Liver (tissue), 3 donors: ENCODE results near the gene RNASE8.

Experiments used
- CTCF ChIP-seq: fragments of 150-350 bp; IDR thresholded peaks from 2 replicates; pipeline ENCODE4 v1.5.1; 2017; ENCODE audit warnings: improper control_type of control experiment, low read depth, low read length; ENCODE audit not compliant: missing input control
- GABPA ChIP-seq, 2 donors: IDR thresholded peaks in 1 of 2; conservative IDR thresholded peaks in 1 of 2; 2 replicates each; pipeline ENCODE4 v1.6.1; 2016; ENCODE audit warnings: antibody characterized with exemption in 2 of 2, mild to moderate bottlenecking in 1 of 2, moderate library complexity in 1 of 2
- HNF4A ChIP-seq, 2 donors: conservative IDR thresholded peaks; 2 replicates each; pipeline ENCODE4 v1.6.1; 2016; ENCODE audit warnings: antibody characterized with exemption in 2 of 2, mild to moderate bottlenecking in 2 of 2
- JUND ChIP-seq, 2 donors: IDR thresholded peaks; 2 replicates each; pipeline ENCODE4 v1.6.1; 2016; ENCODE audit warnings: antibody characterized with exemption in 2 of 2
- MAX ChIP-seq: IDR thresholded peaks from 2 replicates; pipeline ENCODE4 v1.6.1; 2016; ENCODE audit warnings: antibody characterized with exemption
- ZBTB33 ChIP-seq: IDR thresholded peaks from 2 replicates; pipeline ENCODE4 v1.6.1; 2016; ENCODE audit warnings: antibody characterized with exemption
- donor health status: healthy.
- donor health status: healthy.

GRCh38 chr14:21058903-21059302, 1.3 kb downstream of the RNASE8 start:
- TF ChIP-seq CTCF (no peak), ZBTB33 (no peak), MAX (no peak), JUND (IDR thresholded peaks at IDR 0.05) (no peak), HNF4A (conservative IDR thresholded peaks at IDR 0.05) (no peak), GABPA (IDR thresholded peaks at IDR 0.05 in 1 of 2, conservative IDR thresholded peaks at IDR 0.05 in 1 of 2) (no peak)
